C4-2B (cell line): ENCODE results near the gene TCN2.

Experiments
- H3K27ac ChIP-seq: fragments of 450-650 bp; 2 replicates; pipeline ENCODE4 v1.5.1; 2017
- ZFX ChIP-seq: fragments of 450-650 bp; IDR thresholded peaks from 2 replicates; pipeline ENCODE4 v1.6.1; 2017
- TF ChIP-seq, protein P1 (sequence below): fragments of 450-650 bp; conservative IDR thresholded peaks from 2 replicates; pipeline ENCODE4 v1.5.1; 2017; ENCODE audit warnings: mild to moderate bottlenecking

Gene TCN2

DNA sequence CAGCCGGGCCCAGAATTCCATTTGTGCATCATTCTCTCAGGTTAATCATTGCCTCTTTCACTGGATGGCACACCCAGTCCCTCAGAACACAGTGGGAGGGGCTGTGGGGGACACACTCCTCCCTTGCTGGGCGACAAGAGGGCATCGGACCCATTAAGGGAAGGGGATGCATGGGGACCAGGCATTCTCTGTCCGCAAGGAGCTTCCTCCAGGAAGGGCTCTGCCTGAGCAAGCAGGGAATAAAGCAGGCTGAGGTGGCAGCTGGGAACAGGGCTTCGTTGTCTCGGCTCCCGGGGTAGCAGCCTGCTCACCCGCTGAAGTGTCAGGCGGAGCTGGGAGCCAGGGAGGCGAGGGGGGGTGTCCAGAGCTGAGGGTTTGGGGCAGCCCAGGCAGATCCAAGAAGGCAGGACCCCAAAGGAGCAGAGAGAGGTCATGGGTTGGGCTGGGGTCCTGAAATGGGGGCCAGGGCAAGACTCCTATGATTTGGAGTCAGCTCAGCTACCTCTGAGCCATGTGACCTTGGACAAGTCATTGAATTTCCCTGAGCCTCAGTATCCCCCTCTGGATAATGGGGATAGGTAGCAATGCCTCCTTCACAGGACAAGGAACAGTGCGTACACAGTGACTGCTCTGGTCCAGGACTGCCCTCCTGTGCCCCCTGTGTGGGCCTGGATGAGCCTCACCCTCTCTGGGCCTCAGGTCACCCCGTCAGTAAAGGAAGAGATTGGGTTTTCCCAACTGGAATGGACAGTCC lies 34.0 kb upstream of the TCN2 start:
- TF ChIP-seq, protein P1, sequence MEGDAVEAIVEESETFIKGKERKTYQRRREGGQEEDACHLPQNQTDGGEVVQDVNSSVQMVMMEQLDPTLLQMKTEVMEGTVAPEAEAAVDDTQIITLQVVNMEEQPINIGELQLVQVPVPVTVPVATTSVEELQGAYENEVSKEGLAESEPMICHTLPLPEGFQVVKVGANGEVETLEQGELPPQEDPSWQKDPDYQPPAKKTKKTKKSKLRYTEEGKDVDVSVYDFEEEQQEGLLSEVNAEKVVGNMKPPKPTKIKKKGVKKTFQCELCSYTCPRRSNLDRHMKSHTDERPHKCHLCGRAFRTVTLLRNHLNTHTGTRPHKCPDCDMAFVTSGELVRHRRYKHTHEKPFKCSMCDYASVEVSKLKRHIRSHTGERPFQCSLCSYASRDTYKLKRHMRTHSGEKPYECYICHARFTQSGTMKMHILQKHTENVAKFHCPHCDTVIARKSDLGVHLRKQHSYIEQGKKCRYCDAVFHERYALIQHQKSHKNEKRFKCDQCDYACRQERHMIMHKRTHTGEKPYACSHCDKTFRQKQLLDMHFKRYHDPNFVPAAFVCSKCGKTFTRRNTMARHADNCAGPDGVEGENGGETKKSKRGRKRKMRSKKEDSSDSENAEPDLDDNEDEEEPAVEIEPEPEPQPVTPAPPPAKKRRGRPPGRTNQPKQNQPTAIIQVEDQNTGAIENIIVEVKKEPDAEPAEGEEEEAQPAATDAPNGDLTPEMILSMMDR = no peak
- no peak for TF ChIP-seq ZFX

DNA sequence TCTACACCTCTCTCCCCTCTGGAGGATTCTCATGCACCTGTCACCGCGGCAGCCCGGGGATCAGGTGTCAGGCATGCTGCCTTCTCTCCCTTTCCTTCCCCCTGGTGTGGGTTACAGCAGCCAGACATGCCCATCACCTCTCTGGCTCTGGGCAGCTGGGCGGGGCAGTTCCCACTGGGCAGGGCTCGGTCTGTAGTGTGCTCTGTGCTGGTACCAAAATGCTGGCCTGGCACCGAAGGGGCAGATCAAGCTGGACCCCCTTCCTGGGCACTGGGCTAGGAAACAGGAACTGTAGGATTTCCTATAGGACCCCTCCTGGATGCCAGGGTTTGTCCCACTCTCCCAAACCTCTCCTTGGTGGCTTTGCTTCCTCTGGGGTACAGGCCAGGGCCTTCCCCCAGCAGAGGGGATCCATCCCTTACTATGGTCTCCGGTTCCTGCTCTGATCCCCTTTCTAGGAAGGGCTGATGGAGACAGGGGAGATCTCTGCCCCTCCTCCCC lies 33.3 kb upstream of the TCN2 start:
- H3K27ac ChIP-seq = no peak overlapping the region
- TF ChIP-seq ZFX = no peak
- TF ChIP-seq, protein P1 = no peak

More for the DNA sequence above, 34.0 kb upstream of the TCN2 start:
- no peak overlapping the region for H3K27ac ChIP-seq

DNA sequence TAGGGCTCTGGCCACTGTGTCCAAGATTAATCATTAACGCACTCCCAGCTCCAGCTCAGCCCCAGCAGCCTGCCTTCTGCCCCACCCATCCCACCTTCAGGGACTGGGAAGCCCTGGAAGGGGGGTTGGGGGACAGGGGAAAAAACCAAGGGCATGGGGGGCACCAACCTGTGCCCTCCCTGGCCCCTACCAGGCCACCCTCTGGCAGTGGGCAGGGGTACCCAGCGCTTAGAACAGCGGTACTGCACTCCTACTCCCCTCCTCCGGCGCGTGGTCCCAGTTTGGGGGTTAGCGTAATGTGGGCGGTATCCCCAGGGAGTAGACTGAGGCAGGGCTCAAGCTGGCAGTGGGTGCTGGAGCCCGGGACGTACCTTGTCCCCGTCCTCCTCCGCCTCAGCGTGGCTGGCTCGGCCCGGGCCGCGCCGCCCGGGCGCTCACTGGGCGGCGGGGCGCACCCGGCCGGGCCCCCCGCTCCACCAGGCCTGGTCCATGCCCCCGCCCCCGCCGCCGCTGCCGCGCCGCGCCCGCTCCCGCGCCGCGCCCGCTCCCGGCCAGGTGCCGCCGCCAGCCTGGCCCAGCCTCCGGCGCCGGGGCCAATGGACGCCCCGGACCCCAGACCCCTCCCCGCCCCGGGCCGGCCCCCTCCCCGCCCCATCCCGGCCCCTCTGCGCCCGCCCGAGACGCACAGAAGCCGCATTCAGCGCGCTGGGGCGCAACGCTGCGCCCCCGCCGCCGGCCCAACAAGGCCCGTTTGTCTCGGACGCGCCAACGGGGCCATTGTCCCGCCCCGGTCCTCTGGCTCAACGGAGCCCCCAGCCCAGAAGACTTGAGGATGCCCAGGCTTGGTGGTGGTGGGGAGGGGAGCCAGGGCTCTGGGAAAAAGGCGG lies 32.6 kb upstream of the TCN2 start, which contains the start of gene GAL3ST1:
Gene GAL3ST1 (minus strand): TSS at position 571 of the 887 bp plus-strand sequence. CDS start 17,273 bp downstream, outside the sequence.
- no peak for TF ChIP-seq ZFX
- TF ChIP-seq, protein P1 = no peak
- no peak within 1 kb of the TSS for H3K27ac ChIP-seq

DNA sequence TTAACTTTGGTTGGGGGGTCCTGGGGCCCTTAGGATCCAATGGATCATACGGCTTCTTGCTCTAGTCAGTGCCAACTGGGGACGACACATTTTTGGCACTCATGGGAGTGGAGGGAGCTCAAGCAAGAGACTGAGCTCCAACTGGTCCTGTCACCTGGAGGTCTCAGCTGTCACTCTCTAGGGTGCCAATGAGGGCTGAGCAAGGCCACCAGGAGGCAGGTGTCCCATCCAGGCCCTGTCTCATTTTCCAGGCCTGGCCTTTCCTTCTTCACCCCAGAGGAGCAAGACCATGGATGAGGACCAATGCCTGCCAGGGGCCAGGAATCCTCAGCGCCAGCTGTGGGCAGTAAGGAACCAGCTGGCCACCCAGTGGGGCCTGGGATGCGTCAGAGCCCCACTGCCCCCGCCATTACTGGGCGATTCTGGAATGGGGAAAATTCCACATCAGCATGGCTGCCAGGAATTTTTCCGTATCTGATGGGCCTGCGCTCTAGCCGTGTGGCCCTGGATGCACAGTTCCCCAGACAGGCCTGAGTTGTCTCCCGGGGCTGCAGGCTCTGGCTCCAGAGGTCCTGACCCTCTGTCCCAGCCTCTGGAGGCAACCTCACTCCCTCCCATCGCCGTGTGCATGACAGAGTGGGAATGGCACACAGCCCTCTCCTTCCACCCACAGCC lies 31.8 kb upstream of the TCN2 start:
- H3K27ac ChIP-seq = no peak overlapping the region
- no peak for TF ChIP-seq ZFX
- TF ChIP-seq, protein P1 = no peak

DNA sequence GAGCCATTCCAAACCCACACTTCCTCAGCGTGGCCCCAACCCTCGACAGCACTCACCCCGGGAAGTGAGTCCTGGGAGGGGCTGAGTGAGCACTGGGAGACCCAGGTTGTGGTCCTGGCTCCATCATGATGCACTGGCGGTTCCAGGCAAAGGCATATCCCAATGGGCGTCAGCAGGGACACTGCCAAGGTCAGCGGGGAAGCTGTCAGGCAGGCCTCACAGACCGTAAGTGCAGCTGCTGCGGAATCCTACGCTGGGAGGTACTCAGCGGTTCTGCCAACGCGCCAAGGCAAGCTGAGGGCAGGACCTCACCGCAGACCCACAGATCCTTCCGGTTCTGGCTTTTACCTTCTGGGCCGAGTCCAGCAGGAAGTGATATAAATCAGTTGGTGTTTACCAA lies 31.1 kb upstream of the TCN2 start:
- TF ChIP-seq, protein P1 = no peak
- no peak for TF ChIP-seq ZFX
- H3K27ac ChIP-seq = no peak overlapping the region

DNA sequence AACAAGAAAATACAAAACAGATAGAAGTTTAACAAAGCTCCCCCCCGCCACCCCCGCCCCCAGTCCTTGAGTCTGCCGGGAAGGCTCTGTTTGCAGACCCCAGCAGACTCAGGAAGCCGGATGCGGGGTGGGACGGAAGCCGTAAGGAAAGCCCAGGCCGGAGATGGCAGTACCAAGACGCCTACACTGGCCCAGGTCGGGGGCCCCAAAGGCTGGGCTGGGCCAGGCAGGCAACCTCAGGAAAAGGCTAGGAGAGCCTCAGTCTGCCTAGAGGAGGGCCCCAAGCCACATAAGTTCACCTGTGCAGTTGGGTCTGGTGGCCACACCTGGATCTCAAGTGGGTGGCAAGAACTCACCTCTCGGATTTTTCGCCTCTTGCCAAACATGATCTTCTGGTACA lies 28.5 kb upstream of the TCN2 start:
- TF ChIP-seq, protein P1 = no peak
- TF ChIP-seq ZFX = no peak
- H3K27ac ChIP-seq = no peak overlapping the region
